SK-N-MC (cell line): ENCODE data around the gene KIF19.
A peak's percentile ranks its signal among the peaks of the same experiment; 100 is the strongest.

Experiments
- DNase-seq: peaks from one replicate; pipeline ENCODE4 v3.0.0-alpha.2; 2011; ENCODE audit warnings: low read depth, low spot score
- H3K27ac ChIP-seq: fragments of 200-600 bp; sonication (generic); 2 replicates; pipeline ENCODE4 v1.5.1; 2016; ENCODE audit warnings: mixed run types
- H3K36me3 ChIP-seq: fragments of 200-600 bp; sonication (generic); 2 replicates; pipeline ENCODE4 v1.6.1; 2017; ENCODE audit warnings: antibody characterized with exemption, low read length, mixed read lengths; ENCODE audit not compliant: insufficient read depth
- H3K4me3 ChIP-seq: fragments of 200-600 bp; sonication (generic); 2 replicates; pipeline ENCODE4 v1.5.1; 2016
- H3K9ac ChIP-seq: fragments of 200-600 bp; sonication (generic); 2 replicates; pipeline ENCODE4 v1.8.0; 2017; ENCODE audit warnings: mixed run types, mixed read lengths; ENCODE audit not compliant: insufficient read length
- H3K9me3 ChIP-seq: fragments of 200-600 bp; sonication (generic); 2 replicates; pipeline ENCODE4 v1.6.1; 2017; ENCODE audit warnings: low read depth, mild to moderate bottlenecking, antibody characterized with exemption, low read length, moderate library complexity, mixed read lengths
- EZH2 ChIP-seq: fragments of 200-600 bp; sonication (generic); IDR thresholded peaks from one replicate; pipeline ENCODE4 v1.6.1; 2017; ENCODE audit warnings: antibody characterized with exemption
- FOXP2 ChIP-seq: optimal IDR thresholded peaks from 2 replicates; pipeline ENCODE3; 2011; ENCODE audit warnings: mild to moderate bottlenecking, moderate library complexity; ENCODE audit not compliant: insufficient read depth; ENCODE audit errors: extremely low read length, control extremely low read depth
- POLR2AphosphoS5 ChIP-seq: IDR thresholded peaks from 2 replicates; pipeline ENCODE4 v1.6.1; 2012; ENCODE audit warnings: mild to moderate bottlenecking, low read depth, low read length, borderline replicate concordance

The KIF19 gene

DNA sequence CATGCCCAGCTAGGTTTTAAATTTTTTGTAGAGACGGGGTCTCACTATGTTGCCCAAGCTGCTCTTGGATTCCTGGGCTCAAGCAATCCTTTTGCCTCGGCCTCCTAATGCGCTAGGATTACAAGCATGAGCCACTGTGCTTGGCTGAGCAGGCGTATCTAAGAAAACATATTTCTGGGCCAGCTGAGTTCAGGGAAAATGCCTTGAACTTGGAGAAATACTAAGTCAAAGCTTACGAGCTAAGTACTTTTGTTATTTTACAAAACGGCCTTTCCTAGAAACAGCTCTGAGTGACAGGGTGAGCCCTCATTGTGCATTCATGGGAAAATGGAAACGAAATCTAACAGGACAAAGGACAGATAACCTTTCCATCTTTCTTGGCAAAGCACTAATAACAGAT is 27.2 kb upstream of the KIF19 start:
- no peak overlapping the region for H3K4me3 ChIP-seq

DNA sequence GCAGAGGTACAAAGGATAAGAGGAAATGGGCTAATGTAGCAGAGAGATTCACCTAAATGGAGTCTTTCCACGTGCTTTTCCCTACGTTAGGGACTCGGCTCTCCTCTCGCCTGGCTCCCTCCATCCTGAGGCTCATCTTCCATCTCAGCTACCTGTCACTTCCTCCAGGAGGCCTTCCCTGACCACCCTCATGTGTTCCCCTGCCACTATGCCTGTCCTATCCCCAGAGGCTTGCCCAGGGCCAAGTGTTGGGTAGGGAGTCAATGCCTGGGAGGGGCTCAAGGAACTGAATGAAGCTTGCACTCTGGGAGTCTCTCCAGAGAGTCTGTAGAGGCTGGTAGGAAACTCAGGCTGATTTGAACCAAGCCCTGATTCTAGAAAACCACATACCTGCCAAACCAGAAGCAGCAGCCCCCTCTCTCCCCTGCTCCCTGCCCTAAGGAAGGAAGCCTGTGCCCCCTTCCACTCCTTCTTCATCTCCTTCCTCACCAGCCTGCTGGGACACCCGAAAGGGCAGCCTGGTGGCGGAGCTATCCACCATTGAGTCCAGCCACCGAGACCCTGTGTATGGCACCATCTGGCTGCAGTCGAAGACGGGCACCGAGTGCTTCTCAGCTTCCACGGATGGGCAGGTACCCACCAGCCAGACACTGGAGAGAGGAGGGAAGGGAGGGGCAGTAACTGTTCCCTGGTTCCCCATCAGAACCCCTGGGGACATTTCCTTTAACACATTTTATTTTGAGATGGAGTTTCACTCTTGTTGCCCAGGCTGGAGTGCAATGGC is 26.6 kb upstream of the KIF19 start:
- Histone ChIP-seq H3K9me3 (no peaks in the 10 kb centered on the region), H3K27ac (no peak overlapping the region), H3K9ac (no peak overlapping the region), H3K36me3 (no peaks in the 10 kb centered on the region), H3K4me3 (no peak overlapping the region)
- TF ChIP-seq FOXP2 (no peak), POLR2AphosphoS5 (no peak), EZH2 (no peak)
- no peak for DNase-seq

More for the DNA sequence above, 27.2 kb upstream of the KIF19 start:
- Histone ChIP-seq H3K36me3 (no peaks in the 10 kb centered on the region), H3K9me3 (no peaks in the 10 kb centered on the region), H3K9ac (no peak overlapping the region), H3K27ac (no peak overlapping the region)
- TF ChIP-seq FOXP2 (no peak), POLR2AphosphoS5 (no peak), EZH2 (no peak)
- DNase-seq = no peak

DNA sequence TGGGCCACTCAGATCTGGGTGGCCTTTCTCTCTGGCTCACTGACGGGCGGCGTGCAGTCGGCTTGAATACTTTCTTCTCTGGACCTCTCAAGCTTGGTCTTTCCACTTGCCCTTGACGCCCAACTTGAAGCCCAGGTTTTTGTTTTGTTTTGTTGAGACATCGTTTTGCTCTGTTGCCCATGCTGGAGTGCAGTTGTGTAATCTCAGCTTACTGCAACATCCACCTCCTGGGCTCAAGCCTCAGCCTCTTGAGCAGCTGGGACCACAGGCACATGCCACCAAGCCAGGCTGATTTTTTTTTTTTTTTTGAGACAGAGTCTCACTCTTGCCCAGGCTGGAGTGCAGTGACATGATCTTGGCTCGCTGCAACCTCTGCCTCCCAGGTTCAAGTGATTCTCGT is 22.7 kb upstream of the KIF19 start:
- H3K9ac ChIP-seq = no peak overlapping the region
- TF ChIP-seq EZH2 (no peak), FOXP2 (no peak), POLR2AphosphoS5 (no peak)
- DNase-seq = no peak

DNA sequence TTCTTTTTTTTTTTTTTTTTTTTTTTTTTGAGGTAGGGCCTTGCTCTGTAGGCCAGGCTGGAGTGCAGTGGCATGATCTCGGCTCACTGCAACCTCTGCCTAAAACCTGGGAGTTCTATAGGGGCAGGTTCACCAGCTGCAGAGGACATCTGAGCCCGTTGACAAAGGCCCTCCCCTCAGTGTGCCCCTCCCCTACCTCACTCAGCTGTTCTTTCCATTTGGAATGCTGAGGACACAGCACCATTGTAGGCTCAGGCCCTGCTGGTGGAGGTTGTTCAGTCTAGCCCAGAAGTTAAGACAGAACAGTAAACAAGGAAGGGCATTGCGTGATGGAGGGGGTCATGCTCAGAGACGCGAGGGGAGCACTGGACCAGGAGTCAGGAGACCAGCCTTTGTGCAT is 21.8 kb upstream of the KIF19 start:
- TF ChIP-seq POLR2AphosphoS5 (no peak), EZH2 (no peak), FOXP2 (no peak)
- Histone ChIP-seq H3K36me3 (no peaks in the 10 kb centered on the region), H3K27ac (no peak overlapping the region), H3K4me3 (no peak overlapping the region), H3K9ac (no peak overlapping the region), H3K9me3 (no peaks in the 10 kb centered on the region)
- no peak for DNase-seq

More for the DNA sequence above, 22.7 kb upstream of the KIF19 start:
- Histone ChIP-seq H3K4me3 (no peak overlapping the region), H3K27ac (no peak overlapping the region), H3K36me3 (no peaks in the 10 kb centered on the region), H3K9me3 (no peaks in the 10 kb centered on the region)

DNA sequence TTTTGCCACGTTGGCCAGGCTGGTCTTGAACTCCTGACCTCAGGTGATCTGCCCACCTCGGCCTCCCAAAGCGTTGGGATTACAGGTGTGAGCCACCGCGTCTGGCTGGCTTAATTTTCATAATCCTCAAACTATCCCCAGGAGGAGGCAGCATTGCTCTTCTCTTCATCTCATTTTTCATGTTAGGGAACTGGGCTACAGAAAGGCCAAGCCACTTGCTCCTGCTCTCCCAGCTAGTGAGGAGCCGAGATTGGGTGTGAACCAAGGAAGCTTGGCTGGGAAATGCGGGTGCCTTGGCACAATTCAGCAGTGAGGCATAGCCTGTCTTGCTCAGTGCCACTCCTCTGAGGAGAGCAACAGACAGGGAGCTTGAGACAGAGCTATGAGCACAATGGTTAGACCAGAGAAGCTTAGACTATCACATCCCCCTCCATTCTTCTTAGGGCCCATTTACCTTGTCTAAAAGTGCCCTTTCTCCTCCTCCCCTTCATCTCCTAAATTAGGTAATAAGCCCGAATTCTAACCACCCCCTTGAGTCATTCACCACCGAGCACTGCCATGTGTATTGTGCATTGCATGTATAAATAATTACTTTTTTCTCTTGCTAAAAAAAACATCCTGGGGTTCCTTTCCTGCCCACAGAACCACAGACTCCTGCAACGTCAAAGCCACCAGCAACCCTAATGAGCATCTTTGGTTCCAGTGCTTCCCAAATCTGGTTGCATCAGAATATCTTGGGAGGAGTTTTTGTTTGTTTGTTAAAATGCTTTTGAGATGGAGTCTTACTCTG is 20.0 kb upstream of the KIF19 start:
- H3K27ac ChIP-seq = no peak overlapping the region
- H3K9ac ChIP-seq = no peak overlapping the region
- peak; percentile 10 for DNase-seq
- no peaks in the 10 kb centered on the region for H3K36me3 ChIP-seq
- no peak overlapping the region for H3K4me3 ChIP-seq
- TF ChIP-seq POLR2AphosphoS5 (no peak), FOXP2 (no peak), EZH2 (no peak)
- no peaks in the 10 kb centered on the region for H3K9me3 ChIP-seq

DNA sequence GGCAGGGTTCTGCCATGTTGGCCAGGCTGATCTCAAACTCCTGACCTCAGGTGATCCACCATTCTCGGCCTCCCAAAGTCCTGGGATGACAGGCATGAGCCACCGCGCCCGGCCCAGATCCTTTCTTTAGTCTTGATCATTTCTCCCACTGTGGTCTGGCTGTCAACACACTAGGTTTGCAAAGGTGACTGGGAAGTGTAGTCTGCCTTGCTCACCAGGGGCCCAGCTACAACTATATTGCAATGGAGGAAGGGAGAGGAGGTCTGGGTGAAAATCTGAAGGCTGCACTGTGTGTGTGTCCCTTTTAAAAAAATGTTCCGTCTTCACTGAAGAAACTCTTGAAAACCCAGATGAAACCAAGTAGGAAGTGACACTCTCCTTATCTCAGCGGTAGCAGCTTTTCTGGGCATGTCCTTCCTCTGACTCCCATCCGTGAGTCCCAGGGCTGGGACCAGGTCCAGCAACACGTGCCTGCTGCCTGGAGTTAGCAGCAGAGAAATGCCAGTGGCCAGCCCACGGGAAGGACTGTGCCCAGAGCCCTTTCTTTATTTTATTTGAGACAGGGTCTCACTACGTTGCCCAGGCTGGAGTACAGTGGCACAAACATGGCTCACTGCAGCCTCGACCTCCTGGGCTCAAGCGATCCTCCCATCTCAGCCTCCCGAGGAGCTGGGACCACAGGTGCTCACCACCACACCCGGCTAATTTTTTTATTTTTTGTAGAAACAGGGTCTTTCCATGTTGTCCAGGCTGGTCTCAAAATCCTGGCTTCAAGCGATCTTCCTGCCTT is 17.8 kb upstream of the KIF19 start:
- TF ChIP-seq POLR2AphosphoS5 = no peak
- TF ChIP-seq FOXP2 = no peak
- TF ChIP-seq EZH2 = no peak
- no peak overlapping the region for H3K9ac ChIP-seq
- DNase-seq = no peak

DNA sequence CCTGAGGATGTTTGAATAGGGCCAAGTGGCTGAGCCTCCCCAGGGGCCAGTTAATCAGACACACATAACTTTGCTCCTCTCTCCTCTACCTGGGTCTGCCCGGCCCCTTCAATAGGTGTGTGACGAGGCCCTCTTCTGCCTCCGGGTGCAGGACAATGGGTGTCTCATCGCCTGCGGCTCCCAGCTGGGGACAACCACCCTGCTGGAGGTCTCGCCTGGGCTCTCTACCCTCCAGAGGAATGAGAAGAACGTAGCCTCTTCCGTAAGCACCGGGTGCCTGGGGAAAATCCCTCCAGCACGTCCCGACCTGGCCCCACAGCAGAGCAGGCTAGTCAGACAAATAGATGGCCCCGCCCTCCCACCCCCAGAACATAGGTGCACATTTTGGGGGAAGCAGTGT is 16.1 kb upstream of the KIF19 start:
- H3K36me3 ChIP-seq = no peaks in the 10 kb centered on the region
- H3K9me3 ChIP-seq = no peaks in the 10 kb centered on the region
- H3K27ac ChIP-seq = no peak overlapping the region
- DNase-seq = no peak
- TF ChIP-seq POLR2AphosphoS5 (no peak), FOXP2 (no peak), EZH2 (no peak)
- no peak overlapping the region for H3K4me3 ChIP-seq
- no peak overlapping the region for H3K9ac ChIP-seq

More for the DNA sequence above, 17.8 kb upstream of the KIF19 start:
- H3K36me3 ChIP-seq = no peaks in the 10 kb centered on the region
- no peak overlapping the region for H3K4me3 ChIP-seq
- H3K27ac ChIP-seq = no peak overlapping the region
- H3K9me3 ChIP-seq = no peaks in the 10 kb centered on the region

DNA sequence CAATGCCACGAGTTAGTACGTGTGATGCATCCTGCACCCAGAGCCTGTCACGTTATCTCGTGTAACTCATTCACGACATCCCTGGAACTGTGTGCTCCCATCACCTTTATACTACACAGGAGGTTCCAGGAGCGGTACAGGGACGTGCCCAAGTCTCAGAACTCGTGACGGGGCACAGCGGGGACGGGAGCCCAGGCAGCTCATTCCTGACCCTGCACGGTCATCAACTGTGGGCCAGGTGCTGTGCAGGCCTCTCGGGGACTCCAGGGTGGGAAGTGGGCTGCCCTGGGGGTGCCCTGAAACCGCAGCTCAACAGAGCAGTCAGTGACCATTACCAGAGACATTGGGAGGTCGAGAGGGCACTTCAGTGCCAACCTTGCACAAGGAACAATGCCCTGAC is 11.1 kb upstream of the KIF19 start:
- H3K9ac ChIP-seq = no peak overlapping the region
- H3K36me3 ChIP-seq = no peaks in the 10 kb centered on the region
- no peak overlapping the region for H3K27ac ChIP-seq
- TF ChIP-seq POLR2AphosphoS5 (no peak), FOXP2 (no peak), EZH2 (no peak)
- H3K9me3 ChIP-seq = no peaks in the 10 kb centered on the region
- no peak for DNase-seq
- no peak overlapping the region for H3K4me3 ChIP-seq
